ENCODE data around the gene CWC27. TPM values are rescaled to one million over a fixed set of nuclear protein-coding genes. Genes with fewer than 3 reads are reported as not detected.
A peak's percentile ranks its signal among the peaks of the same experiment; 100 is the strongest.

CWC27 gene
- total and polyA plus RNA-seq, 9 of the 15 experiments (the other 6 are each of a cell fraction or from before 2014, with no cell fraction given): 19.7 to 49.3 (median 38.3) TPM

GRCh38 chr5:64979531-64979930, 210.8 kb downstream of the CWC27 start:
- no peaks in the 10 kb centered on the region; the same call in 2 of the 3 replicates for H3K36me3 ChIP-seq (ENCODE audit: control insufficient read depth, insufficient read depth, low read length)
- no peaks in the 10 kb centered on the region for H3K9me1 ChIP-seq (ENCODE audit: control insufficient read depth, insufficient read depth, low read length)
- DNase-seq (ENCODE audit: extremely low read depth in 1 of 4, low spot score in 3 of 4): no peak
- H3K4me1 ChIP-seq (replicated peaks in 1 of 2; ENCODE audit: control insufficient read depth in 2 of 2, insufficient read depth in 2 of 2, low read length in 2 of 2): no peaks in the 10 kb centered on the region
- H2AFZ ChIP-seq (ENCODE audit: low read depth, low read length): no peak overlapping the region
- POLR2A ChIA-PET: no interaction called here
- CTCF ChIA-PET (ENCODE audit: low intra/inter-chr PET ratio): no interaction called here
- 77% methylated on average over 3 of the region's 3 CpGs for WGBS (ENCODE audit: insufficient coverage, low coverage, missing lambda C conversion rate)
- no peak for TF ChIP-seq PBX2 (CRISPR knock-in tag; IDR thresholded peaks at IDR 0.05; ENCODE audit: low read depth)
- 0 out of 2 replicates have a peak, but pooled peaks have one; percentile 24 for TF ChIP-seq PBX2 (tag; conservative IDR thresholded peaks at IDR 0.05; ENCODE audit: low read depth)
- no peak for TF ChIP-seq ZBED1 (IDR thresholded peaks at IDR 0.05)
- no peak for TF ChIP-seq STAT5B (CRISPR knock-in tag; IDR thresholded peaks at IDR 0.05)
- TF ChIP-seq HBP1 (CRISPR knock-in tag; IDR thresholded peaks at IDR 0.05): no peak
- TF ChIP-seq RBM14 (IDR thresholded peaks at IDR 0.05; ENCODE audit: borderline replicate concordance, insufficient read depth, low read depth, low read length): no peak
- TF ChIP-seq ZNF280B (CRISPR knock-in tag; IDR thresholded peaks at IDR 0.05): no peak
- H3K9me3 ChIP-seq (replicated peaks; ENCODE audit: control insufficient read depth, insufficient read depth, low read depth, low read length): no peaks in the 10 kb centered on the region
- FAIRE-seq: no peak
- ATAC-seq: no peak
- intact Hi-C loops (cut with micrococcal nuclease): no loop called here
- no TSS peak for BruUV-seq (replicated peaks)
- in situ Hi-C loops (cut with MboI): no loop called here
- H3K27me3 ChIP-seq (ENCODE audit: control insufficient read depth in 2 of 2, insufficient read depth in 2 of 2, low read length in 2 of 2): no peaks in the 10 kb centered on the region
- no peak overlapping the region for H3K4me3 ChIP-seq
- H3K79me2 ChIP-seq (ENCODE audit: control insufficient read depth, insufficient read depth, low read length): no peaks in the 10 kb centered on the region
- H4K20me1 ChIP-seq (replicated peaks; ENCODE audit: control insufficient read depth, insufficient read depth, low read length): no peaks in the 10 kb centered on the region
- no peak overlapping the region for H3K9ac ChIP-seq (ENCODE audit: insufficient read depth in 1 of 2, low read depth in 2 of 2, low read length in 2 of 2)
- H3K4me2 ChIP-seq (ENCODE audit: insufficient read depth, low read length): no peak overlapping the region
- H3K27ac ChIP-seq (ENCODE audit: extremely low read depth, low read depth, low read length): no peak overlapping the region

Measured in K562 (cell line).